CD14-positive monocyte (primary cell): ENCODE measurements around the gene GRIP1. TPM values are rescaled to one million over a fixed set of nuclear protein-coding genes. Genes with fewer than 3 reads are reported as not detected.

Experiments
- DNase-seq, 3 donors: peaks; one replicate each; pipeline ENCODE4 v3.0.0-alpha.2; 2011 to 2022
- H2AFZ ChIP-seq: 2 replicates; pipeline ENCODE4 v1.6.0; 2012; ENCODE audit warnings: mild to moderate bottlenecking, low read depth, low read length, inconsistent platforms; ENCODE audit not compliant: insufficient read depth, poor library complexity, severe bottlenecking
- H3K27ac ChIP-seq, 2 donors: 1 replicate in 1 of 2; 2 replicates in 1 of 2; pipeline ENCODE4 v1.5.1; 2012 to 2013; ENCODE audit warnings: low read length in 2 of 2, control low read depth in 1 of 2, inconsistent platforms in 1 of 2, low read depth in 1 of 2, mild to moderate bottlenecking in 1 of 2
- H3K27me3 ChIP-seq, 2 donors: one replicate each; pipeline versions ENCODE4 v1.6.0 to v1.6.1; 2011 to 2013; ENCODE audit warnings: low read length in 2 of 2; ENCODE audit not compliant: control insufficient read depth in 2 of 2, insufficient read depth in 2 of 2
- H3K36me3 ChIP-seq, 2 donors: replicated peaks in 1 of 2; 1 replicate in 1 of 2; 2 replicates in 1 of 2; pipeline versions ENCODE4 v1.5.1 to v1.6.1; 2012 to 2013; ENCODE audit warnings: low read length in 2 of 2, control low read depth in 1 of 2, inconsistent platforms in 1 of 2, mild to moderate bottlenecking in 1 of 2; ENCODE audit not compliant: insufficient read depth in 2 of 2, control insufficient read depth in 1 of 2
- H3K4me1 ChIP-seq, 2 donors: 1 replicate in 1 of 2; 2 replicates in 1 of 2; pipeline versions ENCODE4 v1.5.1 to v1.6.1; 2012 to 2013; ENCODE audit warnings: low read length in 2 of 2, control low read depth in 1 of 2, inconsistent platforms in 1 of 2, mild to moderate bottlenecking in 1 of 2, moderate library complexity in 1 of 2; ENCODE audit not compliant: insufficient read depth in 2 of 2, control insufficient read depth in 1 of 2
- H3K4me2 ChIP-seq: replicated peaks from 2 replicates; pipeline ENCODE3; 2012; ENCODE audit warnings: low read length, moderate library complexity, mild to moderate bottlenecking; ENCODE audit not compliant: poor library complexity, severe bottlenecking; ENCODE audit errors: extremely low read depth
- H3K4me3 ChIP-seq, 3 experiments: fragments of 200-600 bp in 1 of 3; sonication (generic) in 1 of 3; replicated peaks in 1 of 3; 1 replicate in 2 of 3; 2 replicates in 1 of 3; pipeline ENCODE4 v1.5.1; 2011 to 2013; ENCODE audit warnings: low read length in 3 of 3, mild to moderate bottlenecking in 3 of 3, control low read depth in 2 of 3, low read depth in 2 of 3, inconsistent platforms in 1 of 3, moderate library complexity in 1 of 3
- H3K79me2 ChIP-seq: 2 replicates; pipeline ENCODE4 v1.6.0; 2012; ENCODE audit warnings: mild to moderate bottlenecking, control low read depth, inconsistent platforms, low read length, moderate library complexity; ENCODE audit not compliant: insufficient read depth
- H3K9ac ChIP-seq: 2 replicates; pipeline ENCODE4 v1.6.0; 2017; ENCODE audit warnings: low read length, mild to moderate bottlenecking; ENCODE audit not compliant: insufficient read depth, poor library complexity, severe bottlenecking
- H3K9me3 ChIP-seq, 2 donors: replicated peaks in 1 of 2; 1 replicate in 1 of 2; 2 replicates in 1 of 2; pipeline versions ENCODE4 v1.5.1 to v1.6.1; 2012 to 2013; ENCODE audit warnings: low read length in 2 of 2, control low read depth in 1 of 2; ENCODE audit not compliant: control insufficient read depth in 1 of 2, insufficient read depth in 1 of 2
- H4K20me1 ChIP-seq: 2 replicates; pipeline ENCODE4 v1.6.0; 2012; ENCODE audit warnings: mild to moderate bottlenecking, low read length, control low read depth, moderate library complexity; ENCODE audit not compliant: insufficient read depth
- H3K27ac Mint-ChIP-seq, 7 donors: one replicate each; pipeline ENCODE4 v1.8.0; 2020; ENCODE audit warnings: mild to moderate bottlenecking in 7 of 7, mixed read lengths in 7 of 7, moderate library complexity in 6 of 7, inconsistent platforms in 2 of 7
- H3K27me3 Mint-ChIP-seq, 3 donors: one replicate each; pipeline ENCODE4 v1.8.0; 2021 to 2022; ENCODE audit warnings: low read depth in 3 of 3, mild to moderate bottlenecking in 3 of 3, mixed read lengths in 3 of 3, moderate library complexity in 3 of 3, inconsistent platforms in 1 of 3
- H3K36me3 Mint-ChIP-seq, 2 donors: one replicate each; pipeline ENCODE4 v1.8.0; 2020; ENCODE audit warnings: mixed read lengths in 2 of 2, inconsistent platforms in 1 of 2, mild to moderate bottlenecking in 1 of 2
- H3K4me1 Mint-ChIP-seq: one replicate; pipeline ENCODE4 v1.8.0; 2020; ENCODE audit warnings: mild to moderate bottlenecking, mixed read lengths
- H3K4me3 Mint-ChIP-seq, 2 donors: one replicate each; pipeline ENCODE4 v1.8.0; 2020; ENCODE audit warnings: mild to moderate bottlenecking in 2 of 2, mixed read lengths in 2 of 2, moderate library complexity in 1 of 2
- H3K9me3 Mint-ChIP-seq, 7 donors: one replicate each; pipeline ENCODE4 v1.8.0; 2020 to 2022; ENCODE audit warnings: mixed read lengths in 7 of 7, mild to moderate bottlenecking in 6 of 7, moderate library complexity in 6 of 7, inconsistent platforms in 2 of 7
- CTCF ChIP-seq: fragments of 200-600 bp; IDR thresholded peaks from one replicate; pipeline ENCODE4 v1.8.0; 2022; ENCODE audit warnings: antibody characterized with exemption, mild to moderate bottlenecking
- WGBS: methylation state at CpG from one replicate; pipeline ENCODE4 v1.1.5; 2013; ENCODE audit warnings: missing lambda C conversion rate; ENCODE audit not compliant: insufficient coverage; 5-methylcytosine and 5-hydroxymethylcytosine counted together
- intact Hi-C, 2 donors: fragments of 100-400 bp; cut with micrococcal nuclease; formaldehyde crosslinking; loops; one replicate each; pipeline versions ENCODE4 v1.15.0 to v1.15.1; 2023
- polyA plus RNA-seq, 3 donors: library from polyadenylated mRNA; depleted of rRNA in 1 of 3; unstranded in 2 of 3; stranded (reverse) in 1 of 3; fragments of 300-500 nt in 2 of 3; fragments of >200 nt in 1 of 3; fragmentation: Illumina TruSeq in 2 of 3; gene quantifications; 1 replicate in 2 of 3; 2 replicates in 1 of 3; pipeline ENCODE4 v1.2.3, GENCODE V29; 2012 to 2021

The GRIP1 gene
- polyA plus RNA-seq, 3 donors = 0.21 TPM; not detected in 2

- no peak overlapping the region for H2AFZ ChIP-seq
- 91% methylated on average over 1 of the region's 4 CpGs for WGBS
- no peaks in the 10 kb centered on the region for H3K27me3 ChIP-seq
- H3K36me3 Mint-ChIP-seq = no peaks in the 10 kb centered on the region
- no peak for TF ChIP-seq CTCF
- no peak overlapping the region for H3K4me2 ChIP-seq
- H4K20me1 ChIP-seq = no peaks in the 10 kb centered on the region
- no peak overlapping the region for H3K9ac ChIP-seq
- H3K4me1 ChIP-seq = no peaks in the 10 kb centered on the region
- H3K4me3 Mint-ChIP-seq = no peak overlapping the region
- no peak overlapping the region for H3K27ac ChIP-seq
- H3K79me2 ChIP-seq = no peaks in the 10 kb centered on the region
- H3K36me3 ChIP-seq = no peaks in the 10 kb centered on the region
- peaks cover 0 to 2% (median 0%) of the 10 kb centered on the region in 7 donors for H3K9me3 Mint-ChIP-seq
- peaks cover 12% of the 10 kb centered on the region for H3K4me1 Mint-ChIP-seq
- H3K27ac Mint-ChIP-seq = peak overlapping the region in 1 of 7 donors; percentile 33
- no peak for DNase-seq
- H3K9me3 ChIP-seq = no peaks in the 10 kb centered on the region
- peaks cover 0 to 1% (median 0%) of the 10 kb centered on the region in 3 donors for H3K27me3 Mint-ChIP-seq
- intact Hi-C loops = no loop called here
- H3K4me3 ChIP-seq = no peak overlapping the region
These were observed 130.4 kb downstream of the GRIP1 start for GRCh38 chr12:66548338-66549049.

GRCh38 chr12:66541426-66541825, 137.4 kb downstream of the GRIP1 start:
- Histone ChIP-seq H3K36me3 (no peaks in the 10 kb centered on the region), H3K9ac (no peak overlapping the region), H4K20me1 (no peaks in the 10 kb centered on the region), H3K4me3 (no peak overlapping the region), H3K27me3 (no peaks in the 10 kb centered on the region), H3K4me2 (no peak overlapping the region), H3K9me3 (no peaks in the 10 kb centered on the region), H3K79me2 (no peaks in the 10 kb centered on the region), H2AFZ (no peak overlapping the region), H3K27ac (no peak overlapping the region), H3K4me1 (no peaks in the 10 kb centered on the region)
- DNase-seq = no peak
- Mint-ChIP-seq H3K4me1 (no peaks in the 10 kb centered on the region), H3K4me3 (no peak overlapping the region), H3K27ac (no peak overlapping the region), H3K36me3 (no peaks in the 10 kb centered on the region), H3K9me3 (no peaks in the 10 kb centered on the region), H3K27me3 (peaks cover 0 to 4% (median 1%) of the 10 kb centered on the region in 3 donors)
- no peak for TF ChIP-seq CTCF
- intact Hi-C loops = no loop called here
- WGBS = 91% methylated on average over 1 of the region's 1 CpG
